ENCODE data around the gene CPLX1.
"Not testable (repeated sequence)": the region's sequence is repeated elsewhere in the genome, so short reads cannot be mapped to it uniquely, and the experiment has no call there.

CPLX1 gene

GRCh38 chr4:791252-791897, 34.6 kb downstream of the CPLX1 start:
- DNase-seq: no peak

GRCh38 chr4:790466-790820, 35.5 kb downstream of the CPLX1 start:
- DNase-seq: no peak

- DNase-seq: no peak
These were observed 36.1 kb downstream of the CPLX1 start for GRCh38 chr4:789571-790465.

- no peak for DNase-seq
These were observed 37.2 kb downstream of the CPLX1 start for GRCh38 chr4:788636-789297.

- DNase-seq: no peak
These were observed 37.8 kb downstream of the CPLX1 start for GRCh38 chr4:788006-788635.

GRCh38 chr4:787561-787981, 38.4 kb downstream of the CPLX1 start:
- no peak for DNase-seq

GRCh38 chr4:786861-787300, 39.0 kb downstream of the CPLX1 start:
- DNase-seq: no peak

- DNase-seq: no peak
These were observed 39.7 kb downstream of the CPLX1 start for GRCh38 chr4:786074-786741.

GRCh38 chr4:785332-786073, 40.4 kb downstream of the CPLX1 start:
- DNase-seq: no peak

- DNase-seq: no peak
These were observed 41.3 kb downstream of the CPLX1 start for GRCh38 chr4:784401-785331.

- DNase-seq: peak; percentile 99
These were observed 44.3 kb downstream of the CPLX1 start for GRCh38 chr4:781493-782216.

GRCh38 chr4:780716-781492, 45.0 kb downstream of the CPLX1 start:
- no peak for DNase-seq

GRCh38 chr4:780255-780654, 45.7 kb downstream of the CPLX1 start:
- DNase-seq: not testable (repeated sequence)

- no peak for DNase-seq
These were observed 46.4 kb downstream of the CPLX1 start for GRCh38 chr4:779555-779954.

GRCh38 chr4:777520-778262, 48.2 kb downstream of the CPLX1 start:
- DNase-seq: no peak

- DNase-seq: no peak
These were observed 49.0 kb downstream of the CPLX1 start for GRCh38 chr4:776743-777441.

- not testable (repeated sequence) for DNase-seq
These were observed 50.4 kb downstream of the CPLX1 start for GRCh38 chr4:775485-775884.
